ENCODE results near the gene SYNDIG1.

GRCh38 chr20:24677626-24678315 lies 208.3 kb downstream of the SYNDIG1 start:
- TF ChIP-seq CTCF (conservative IDR thresholded peaks at IDR 0.05; ENCODE audit: low read length) (no peak), EZH2phosphoT487 (IDR thresholded peaks at IDR 0.05; ENCODE audit: borderline replicate concordance, low read depth, low read length) (no peak)
